Upper lobe of left lung (tissue), 6 donors: ENCODE measurements around the gene GDF2. TPM values are rescaled to one million over a fixed set of nuclear protein-coding genes. Genes with fewer than 3 reads are reported as not detected.

Source experiments
- ATAC-seq, 2 donors: fragments of 200-7000 bp; cut with Tn5 transposase; one replicate each; pipeline ENCODE4 v1.9.1; 2022; ENCODE audit warnings: mild to moderate bottlenecking in 2 of 2, moderate library complexity in 2 of 2; ENCODE audit not compliant: low FRiP score in 2 of 2
- DNase-seq, 2 donors: peaks; one replicate each; pipeline ENCODE4 v3.0.0-alpha.2; 2019 to 2020
- H3K27ac ChIP-seq, 4 donors: fragments of 200-600 bp; sonication (generic); one replicate each; pipeline ENCODE4 v1.5.1; 2016 to 2019
- H3K27me3 ChIP-seq, 4 donors: fragments of 200-600 bp; sonication (generic); one replicate each; pipeline ENCODE4 v1.5.1; 2017 to 2019
- H3K36me3 ChIP-seq, 4 donors: fragments of 200-600 bp; sonication (generic); one replicate each; pipeline ENCODE4 v1.5.1; 2016 to 2019
- H3K4me1 ChIP-seq, 4 donors: fragments of 200-600 bp; sonication (generic); one replicate each; pipeline ENCODE4 v1.5.1; 2018 to 2019
- H3K4me3 ChIP-seq, 4 donors: fragments of 200-600 bp; sonication (generic); one replicate each; pipeline ENCODE4 v1.5.1; 2017 to 2019; ENCODE audit warnings: mild to moderate bottlenecking in 2 of 4, moderate library complexity in 1 of 4
- H3K9me3 ChIP-seq, 4 donors: fragments of 200-600 bp; sonication (generic); one replicate each; pipeline ENCODE4 v1.5.1; 2018 to 2019
- EP300 ChIP-seq, 4 donors: sonication (generic); formaldehyde crosslinking; IDR thresholded peaks; one replicate each; pipeline ENCODE4 v1.5.1; 2017; ENCODE audit warnings: antibody characterized with exemption in 4 of 4, control low read depth in 2 of 4
- POLR2A ChIP-seq, 4 donors: fragments of 450-650 bp; IDR thresholded peaks; one replicate each; pipeline ENCODE4 v1.5.1; 2016 to 2017; ENCODE audit warnings: antibody characterized with exemption in 4 of 4, mild to moderate bottlenecking in 2 of 4
- POLR2AphosphoS5 ChIP-seq, 2 donors: sonication (generic); formaldehyde crosslinking; IDR thresholded peaks; one replicate each; pipeline ENCODE4 v1.5.1; 2017; ENCODE audit warnings: antibody characterized with exemption in 2 of 2
- WGBS, 2 donors: methylation state at CpG; one replicate each; pipeline ENCODE4 v1.1.5; 2017 to 2018; 5-methylcytosine and 5-hydroxymethylcytosine counted together
- total RNA-seq, 6 donors: library from RNA; depleted of rRNA in 4 of 6; stranded (reverse); fragments of >200 nt in 4 of 6; gene quantifications; one replicate each; pipeline versions ENCODE4 v1.1.0 to v1.2.1, GENCODE V29; 2016 to 2021
- TF ChIP-seq, protein P1 (sequence below), 6 experiments: fragments of 450-650 bp in 4 of 6; fragments of 200-600 bp in 2 of 6; sonication (generic) in 2 of 6; IDR thresholded peaks; one replicate each; pipeline ENCODE4 v1.5.1; 2016 to 2019; ENCODE audit warnings: antibody characterized with exemption in 6 of 6
- donor health status: DM: no; HTN: no; CAD: no; lungs with moderate emphysema.
- donor health status: DM: no; HTN: yes; CAD: no; lungs with severe emphysema.

The GDF2 gene
- total RNA-seq, 6 donors from 2014 or later = not detected

DNA sequence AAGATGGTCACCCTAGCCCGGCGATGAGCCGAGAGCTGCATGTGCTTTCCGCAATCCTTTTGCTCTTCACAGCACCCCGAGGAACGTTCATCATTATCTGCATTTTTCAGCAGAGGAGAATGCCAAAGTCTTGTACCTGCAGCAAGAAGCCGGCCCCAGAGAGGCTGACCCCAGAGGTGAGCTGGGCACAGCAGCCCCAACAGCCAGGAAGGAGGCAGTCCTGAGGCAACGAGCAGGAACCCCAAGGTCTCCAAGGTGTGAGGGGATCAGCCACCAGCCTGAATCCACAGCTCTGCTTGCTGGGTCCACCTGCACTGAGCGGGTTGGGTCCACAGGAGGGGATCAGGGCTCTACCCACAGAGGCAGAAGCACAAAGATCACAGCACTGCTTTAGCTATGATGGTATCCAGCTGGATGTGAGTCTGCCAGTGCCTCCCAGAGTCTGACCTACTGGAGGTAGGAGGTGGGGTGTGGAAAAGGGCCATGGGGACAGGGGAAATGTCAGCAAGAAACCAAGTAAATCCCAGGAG is 39.1 kb upstream of the GDF2 start:
- ATAC-seq = no peak
- DNase-seq = no peak
- Histone ChIP-seq H3K9me3 (no peaks in the 10 kb centered on the region), H3K36me3 (no peaks in the 10 kb centered on the region), H3K4me1 (no peaks in the 10 kb centered on the region), H3K27ac (no peak overlapping the region), H3K27me3 (no peaks in the 10 kb centered on the region), H3K4me3 (no peak overlapping the region)
- no peak for TF ChIP-seq POLR2AphosphoS5 (IDR thresholded peaks at IDR 0.05)
- TF ChIP-seq EP300 (IDR thresholded peaks at IDR 0.05) = no peak
- TF ChIP-seq POLR2A (IDR thresholded peaks at IDR 0.05) = no peak
- TF ChIP-seq, protein P1, sequence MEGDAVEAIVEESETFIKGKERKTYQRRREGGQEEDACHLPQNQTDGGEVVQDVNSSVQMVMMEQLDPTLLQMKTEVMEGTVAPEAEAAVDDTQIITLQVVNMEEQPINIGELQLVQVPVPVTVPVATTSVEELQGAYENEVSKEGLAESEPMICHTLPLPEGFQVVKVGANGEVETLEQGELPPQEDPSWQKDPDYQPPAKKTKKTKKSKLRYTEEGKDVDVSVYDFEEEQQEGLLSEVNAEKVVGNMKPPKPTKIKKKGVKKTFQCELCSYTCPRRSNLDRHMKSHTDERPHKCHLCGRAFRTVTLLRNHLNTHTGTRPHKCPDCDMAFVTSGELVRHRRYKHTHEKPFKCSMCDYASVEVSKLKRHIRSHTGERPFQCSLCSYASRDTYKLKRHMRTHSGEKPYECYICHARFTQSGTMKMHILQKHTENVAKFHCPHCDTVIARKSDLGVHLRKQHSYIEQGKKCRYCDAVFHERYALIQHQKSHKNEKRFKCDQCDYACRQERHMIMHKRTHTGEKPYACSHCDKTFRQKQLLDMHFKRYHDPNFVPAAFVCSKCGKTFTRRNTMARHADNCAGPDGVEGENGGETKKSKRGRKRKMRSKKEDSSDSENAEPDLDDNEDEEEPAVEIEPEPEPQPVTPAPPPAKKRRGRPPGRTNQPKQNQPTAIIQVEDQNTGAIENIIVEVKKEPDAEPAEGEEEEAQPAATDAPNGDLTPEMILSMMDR (IDR thresholded peaks at IDR 0.05) = no peak
- 86 to 93% methylated on average over 8 to 9 of the region's 9 CpGs for WGBS, 2 donors

DNA sequence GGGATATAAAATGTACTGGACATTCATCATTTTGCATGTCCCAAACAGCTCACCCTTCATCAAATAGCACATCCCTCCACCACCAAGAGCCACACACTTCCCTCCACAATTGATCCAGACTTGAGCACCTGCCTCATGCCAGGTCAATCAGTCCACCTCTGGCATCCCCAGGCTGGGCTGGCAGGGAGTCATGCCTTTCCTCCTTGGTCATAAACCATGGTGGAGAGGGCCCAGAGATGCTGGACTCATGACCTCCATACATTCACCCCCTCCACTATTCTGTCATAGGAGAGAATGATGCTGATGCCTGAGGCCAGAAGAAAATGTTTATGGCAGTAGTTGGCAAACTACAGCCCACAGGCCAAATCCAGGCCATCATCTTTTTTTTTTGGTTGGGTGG is 38.4 kb upstream of the GDF2 start:
- Histone ChIP-seq H3K9me3 (no peaks in the 10 kb centered on the region), H3K4me3 (no peak overlapping the region), H3K4me1 (no peaks in the 10 kb centered on the region), H3K36me3 (no peaks in the 10 kb centered on the region), H3K27me3 (no peaks in the 10 kb centered on the region), H3K27ac (no peak overlapping the region)
- TF ChIP-seq POLR2AphosphoS5 (IDR thresholded peaks at IDR 0.05) (no peak), POLR2A (IDR thresholded peaks at IDR 0.05) (no peak)
- TF ChIP-seq, protein P1 (IDR thresholded peaks at IDR 0.05) = no peak
- no peak for ATAC-seq
- no peak for DNase-seq

DNA sequence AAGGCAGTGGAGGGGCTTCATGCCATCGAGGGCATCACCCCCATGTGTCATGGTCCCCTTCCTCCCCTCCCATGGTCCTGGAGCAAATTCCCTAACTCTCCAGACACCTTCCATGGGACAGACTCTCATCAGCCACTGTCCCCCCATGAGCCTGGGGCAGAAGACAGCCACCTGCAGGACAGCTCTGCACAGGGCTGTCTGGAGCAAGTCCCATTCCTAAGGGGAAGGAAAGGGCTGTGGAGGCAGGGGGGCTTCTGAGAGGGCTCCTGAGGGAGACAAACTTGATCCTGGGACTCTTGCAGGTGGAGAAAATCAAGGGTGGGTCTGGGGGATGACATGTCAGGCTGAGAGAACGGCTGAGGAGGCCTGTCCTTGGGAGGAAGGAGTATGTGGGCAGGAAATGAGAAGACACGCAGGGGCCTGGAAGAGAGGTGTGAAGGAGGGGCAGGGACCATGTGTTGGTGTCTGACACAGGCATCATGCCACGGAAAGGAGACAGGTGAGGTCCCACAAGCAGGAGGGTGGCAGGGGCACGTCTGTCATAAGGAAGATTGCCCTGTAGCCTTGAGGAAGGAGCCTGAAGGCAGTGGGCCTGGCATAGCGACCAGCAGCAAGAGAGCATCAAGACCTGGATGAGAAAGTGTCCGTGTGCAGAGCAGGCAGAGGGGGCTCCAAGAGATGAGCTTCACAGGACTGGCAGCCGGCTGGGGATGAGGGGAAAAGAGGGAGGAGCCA is 36.7 kb upstream of the GDF2 start:
- no peaks in the 10 kb centered on the region for H3K9me3 ChIP-seq
- ATAC-seq = no peak
- WGBS, 2 donors = 71 to 84% methylated on average over 8 of the region's 8 CpGs

DNA sequence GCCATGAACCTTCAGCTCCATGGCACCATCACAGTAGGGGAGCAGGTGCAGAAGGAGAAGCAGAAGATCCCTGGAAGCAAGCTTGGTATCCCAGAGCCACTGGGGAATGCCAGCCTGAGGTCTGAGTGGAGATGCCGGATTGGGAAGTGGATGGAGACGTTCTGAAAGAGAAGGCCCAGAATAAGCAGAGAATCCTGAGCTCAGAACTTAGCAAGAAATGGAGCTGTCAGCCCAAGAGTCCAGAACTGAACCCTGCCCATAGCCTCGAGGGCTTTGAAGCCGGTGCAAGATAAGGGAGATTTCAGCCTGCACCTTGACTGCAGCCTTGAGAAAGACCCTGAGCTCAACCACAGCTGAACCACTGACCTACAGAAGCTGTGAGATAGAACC is 36.1 kb upstream of the GDF2 start:
- ATAC-seq (no peak), DNase-seq (no peak)
- H3K27ac ChIP-seq = no peak overlapping the region
- WGBS, 2 donors = 84 to 86% methylated on average over 4 of the region's 4 CpGs
- H3K36me3 ChIP-seq = no peaks in the 10 kb centered on the region
- H3K9me3 ChIP-seq = no peaks in the 10 kb centered on the region
- TF ChIP-seq EP300 (IDR thresholded peaks at IDR 0.05) (no peak), POLR2AphosphoS5 (IDR thresholded peaks at IDR 0.05) (no peak), POLR2A (IDR thresholded peaks at IDR 0.05) (no peak)
- TF ChIP-seq, protein P1 (IDR thresholded peaks at IDR 0.05) = no peak
- H3K4me3 ChIP-seq = no peak overlapping the region
- H3K4me1 ChIP-seq = no peaks in the 10 kb centered on the region
- H3K27me3 ChIP-seq = no peaks in the 10 kb centered on the region

More for the DNA sequence above, 36.7 kb upstream of the GDF2 start:
- TF ChIP-seq, protein P1 (IDR thresholded peaks at IDR 0.05) = no peak
- TF ChIP-seq POLR2A (IDR thresholded peaks at IDR 0.05) = no peak
- TF ChIP-seq POLR2AphosphoS5 (IDR thresholded peaks at IDR 0.05) = no peak
- no peak for TF ChIP-seq EP300 (IDR thresholded peaks at IDR 0.05)
- no peak overlapping the region for H3K4me3 ChIP-seq
- no peak overlapping the region for H3K27ac ChIP-seq
- DNase-seq = no peak
- H3K36me3 ChIP-seq = no peaks in the 10 kb centered on the region
- no peaks in the 10 kb centered on the region for H3K4me1 ChIP-seq
- H3K27me3 ChIP-seq = no peaks in the 10 kb centered on the region
